ENCODE results near the gene BNC2.

The BNC2 gene

DNA sequence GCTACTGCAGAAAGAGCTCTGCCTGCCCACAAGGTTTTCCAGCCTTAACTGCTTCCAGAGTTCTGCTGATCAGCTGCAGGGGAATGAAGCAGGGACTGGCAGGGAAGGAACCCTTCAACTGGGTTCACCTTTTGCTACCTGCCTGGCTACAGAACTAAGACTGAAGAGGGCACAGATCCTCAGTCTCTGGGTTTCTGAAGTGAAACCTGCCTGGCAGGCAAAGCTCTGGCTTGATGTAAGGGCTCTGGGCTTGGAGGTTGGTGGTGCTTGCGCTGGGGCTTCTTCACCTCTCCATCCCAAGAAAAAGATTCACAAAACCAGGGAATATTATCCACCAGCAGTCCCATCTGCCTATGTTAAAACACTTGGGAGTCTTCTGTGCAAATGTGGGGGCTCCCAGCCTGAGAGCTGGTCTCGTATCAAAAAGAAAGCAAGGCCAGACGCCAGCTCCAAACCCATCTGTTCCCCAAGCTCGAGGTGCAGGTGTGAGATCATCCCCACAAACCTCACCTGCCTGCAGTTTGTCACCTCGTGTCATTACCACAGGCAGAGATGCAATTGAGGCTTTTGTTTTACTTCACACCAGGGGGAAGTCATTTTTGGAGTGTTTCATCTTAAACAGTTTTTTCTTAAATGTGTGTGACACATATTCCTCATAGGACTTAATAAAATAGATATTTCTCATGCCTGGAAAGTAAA, 58.3 kb downstream of the BNC2 start:
- no peak for DNase-seq

DNA sequence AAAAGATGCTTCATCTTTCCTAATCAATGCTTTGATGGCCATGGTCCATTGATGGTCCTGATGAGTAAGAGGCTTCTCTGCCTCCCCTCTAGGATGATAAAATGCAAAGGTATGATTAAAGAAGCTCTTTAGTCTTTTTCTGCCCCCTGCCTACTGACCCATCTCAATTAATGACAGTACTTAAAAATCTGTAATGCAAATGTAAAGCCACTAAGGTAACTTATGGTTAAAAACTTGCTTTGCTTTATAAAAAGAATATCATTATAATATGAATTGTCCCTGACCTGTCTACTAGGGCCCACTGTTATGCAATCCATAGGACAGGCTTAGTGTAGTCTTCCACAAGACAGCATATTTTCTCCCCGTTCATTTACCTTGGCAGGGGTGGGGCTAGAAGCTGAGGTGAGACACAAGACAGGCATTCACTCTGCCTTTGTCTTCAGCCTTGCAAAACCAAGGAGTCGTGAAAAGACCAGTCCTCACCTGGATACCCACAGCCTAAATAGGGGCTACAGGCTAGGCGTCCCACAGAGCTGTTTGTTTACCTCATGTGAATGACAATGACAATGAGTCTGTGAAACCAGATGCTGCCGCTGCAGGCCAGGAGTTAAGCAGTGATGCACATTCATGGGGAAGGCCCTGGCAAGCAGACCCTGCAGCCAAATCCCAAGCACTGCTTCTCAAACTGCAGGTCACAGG, 60.4 kb downstream of the BNC2 start:
- DNase-seq = no peak

DNA sequence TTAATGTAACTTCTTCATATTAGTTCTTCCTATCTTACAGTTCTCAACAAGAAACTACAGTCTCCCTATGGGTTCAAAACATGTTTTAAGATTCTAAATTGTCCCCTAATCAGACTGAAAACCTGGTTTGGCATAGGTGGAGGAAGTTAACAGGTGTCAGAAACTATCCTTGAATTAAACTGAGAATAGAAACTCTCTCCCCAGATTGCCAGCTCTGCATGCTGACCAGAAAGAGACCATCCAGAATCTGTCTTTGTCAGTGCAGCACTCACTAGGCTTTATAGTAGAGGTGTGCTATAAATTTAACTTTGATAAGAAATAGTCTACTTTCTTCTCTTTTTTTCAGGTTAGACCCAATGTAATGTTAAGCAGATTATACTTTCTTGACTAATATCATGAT, 63.8 kb downstream of the BNC2 start:
- DNase-seq = no peak

DNA sequence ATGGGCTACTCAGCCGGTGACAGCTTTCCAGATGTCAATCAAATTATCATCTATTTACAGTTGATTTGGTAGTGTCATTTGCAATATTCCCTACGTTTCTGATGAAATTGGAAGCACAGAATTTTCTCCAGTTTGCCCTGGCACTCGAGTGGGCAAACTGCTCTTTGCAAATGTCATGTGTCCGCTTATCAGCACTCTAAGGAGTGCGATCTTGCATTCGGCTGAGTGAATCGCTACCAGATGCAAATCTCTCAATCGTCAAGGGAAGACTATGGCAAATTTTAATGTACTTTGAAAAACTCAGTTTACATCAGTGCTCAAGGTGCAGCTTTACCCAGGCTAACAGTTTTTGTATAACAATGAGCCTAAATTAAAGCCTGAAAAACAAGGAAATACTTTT, 66.8 kb downstream of the BNC2 start:
- DNase-seq = no peak

DNA sequence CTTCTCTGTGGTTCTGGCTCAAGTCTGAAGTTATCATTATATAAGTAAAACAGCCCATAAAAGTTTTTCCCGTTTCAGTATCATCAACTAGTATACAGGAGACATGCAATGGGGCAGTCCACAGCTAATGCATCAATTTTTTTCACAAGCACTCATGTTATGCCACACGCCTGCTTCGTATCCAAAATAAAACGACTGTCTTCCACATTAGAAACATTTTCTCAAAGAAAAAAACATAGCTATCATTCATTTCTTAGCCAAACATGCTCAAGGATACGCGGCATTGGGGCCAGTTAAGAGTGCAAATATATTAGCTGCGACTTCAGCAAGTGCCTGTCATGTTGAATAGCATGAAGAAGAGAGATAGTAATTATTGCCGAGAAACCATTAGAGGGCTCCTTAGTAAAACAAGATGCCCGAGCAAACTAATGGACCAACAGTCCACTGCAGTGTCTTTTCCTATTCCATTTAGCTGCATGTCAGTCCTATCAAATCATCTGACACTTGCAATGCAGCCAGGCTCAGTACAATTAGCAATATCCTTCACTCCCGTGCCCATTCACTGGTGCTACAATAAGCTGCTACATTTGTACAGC, 68.5 kb downstream of the BNC2 start:
- no peak for DNase-seq

DNA sequence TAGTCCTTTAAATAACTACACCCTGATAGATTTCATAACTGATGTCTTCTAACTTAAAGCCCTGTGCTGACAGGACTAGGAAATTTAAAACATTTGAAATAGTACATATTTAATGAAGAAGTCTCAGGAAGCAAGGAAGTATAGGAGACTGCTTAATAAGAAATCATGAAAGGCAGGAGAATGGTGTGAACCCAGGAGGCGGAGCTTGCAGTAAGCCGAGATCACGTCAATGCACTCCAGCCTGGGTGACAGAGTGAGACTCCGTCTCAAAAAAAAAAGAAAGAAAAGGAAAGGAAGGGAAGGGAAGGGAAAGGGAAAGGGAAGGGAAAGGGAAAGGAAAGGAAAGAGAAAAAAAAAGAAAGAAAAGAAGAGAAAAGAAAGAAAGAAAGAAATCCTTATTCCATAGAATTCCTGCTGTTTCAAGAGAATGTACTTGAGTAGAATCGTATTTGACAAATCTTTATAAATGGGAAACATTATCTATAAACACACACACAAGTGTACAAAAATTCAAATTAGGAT, 74.1 kb downstream of the BNC2 start:
- no peak for DNase-seq

DNA sequence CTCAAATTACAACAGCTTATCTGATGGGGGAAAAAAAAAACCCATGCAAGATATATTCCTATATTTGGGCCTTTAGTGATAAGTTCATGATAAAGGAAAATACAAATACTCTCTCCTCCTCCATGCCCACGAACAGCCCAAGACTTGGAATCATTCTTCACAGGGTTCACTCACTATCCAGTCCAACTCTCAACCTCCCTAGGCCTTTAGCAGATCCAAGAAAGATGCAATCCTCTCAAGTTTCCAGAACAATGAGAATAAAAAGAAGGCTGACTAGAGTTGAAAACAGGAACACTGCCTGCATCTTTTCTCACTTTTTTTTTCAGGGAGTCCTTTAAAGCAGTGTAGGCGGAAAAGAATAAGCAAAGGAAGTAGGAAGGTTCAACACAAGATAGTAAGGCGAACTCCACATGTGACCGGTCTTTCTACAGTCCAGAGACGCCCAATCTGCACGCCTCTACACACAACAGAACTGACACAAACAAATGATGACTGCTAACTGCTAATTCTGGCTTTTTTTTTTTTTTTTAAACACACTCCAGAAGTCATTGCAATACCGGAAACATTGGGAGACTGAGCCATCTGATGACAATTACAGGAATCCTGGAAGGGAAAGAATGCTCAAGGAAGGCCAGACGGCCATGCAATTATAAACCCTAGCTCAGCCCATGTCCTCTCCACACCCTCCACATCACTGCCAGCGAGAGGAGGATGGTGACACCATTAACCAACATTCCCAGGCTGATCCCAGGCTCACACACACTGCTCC, 75.4 kb downstream of the BNC2 start:
- DNase-seq = no peak

DNA sequence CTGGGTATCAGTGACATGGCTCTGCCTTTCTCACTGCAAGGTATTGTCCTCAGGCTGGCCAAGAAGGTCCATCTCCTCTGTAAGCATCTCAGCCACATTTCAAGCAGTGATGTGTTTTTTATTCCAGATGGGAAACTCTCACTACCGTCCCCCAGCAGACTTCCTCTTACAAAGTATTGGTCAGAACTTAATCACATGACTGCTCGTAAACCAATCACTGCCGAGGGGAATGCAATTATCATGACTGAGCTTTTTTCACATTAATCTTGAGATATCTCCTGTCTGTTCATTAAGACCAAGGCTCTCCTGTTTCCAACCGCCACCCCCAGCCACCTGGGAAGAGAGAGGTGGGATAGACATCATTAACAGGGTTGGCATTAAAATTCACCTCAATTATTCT, 76.4 kb downstream of the BNC2 start:
- DNase-seq = no peak

DNA sequence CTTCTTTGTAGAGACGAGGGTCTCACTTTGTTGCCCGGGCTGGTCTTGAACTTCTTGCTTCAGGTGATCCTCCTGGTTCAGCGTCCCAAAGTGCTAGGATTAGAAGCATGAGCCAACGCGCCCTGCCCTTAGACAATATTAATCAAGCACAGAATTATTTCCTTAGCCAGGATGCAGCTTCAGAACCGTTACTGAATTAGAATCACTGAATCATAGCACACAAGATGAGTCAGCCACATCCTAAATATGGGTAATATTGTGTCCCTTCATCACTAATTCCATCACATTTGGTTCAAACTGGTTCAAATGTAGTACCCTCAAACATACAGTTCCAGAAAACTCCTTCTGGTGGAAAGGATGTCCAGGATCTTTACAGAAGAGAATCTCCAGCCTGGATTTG, 82.7 kb downstream of the BNC2 start:
- no peak for DNase-seq

DNA sequence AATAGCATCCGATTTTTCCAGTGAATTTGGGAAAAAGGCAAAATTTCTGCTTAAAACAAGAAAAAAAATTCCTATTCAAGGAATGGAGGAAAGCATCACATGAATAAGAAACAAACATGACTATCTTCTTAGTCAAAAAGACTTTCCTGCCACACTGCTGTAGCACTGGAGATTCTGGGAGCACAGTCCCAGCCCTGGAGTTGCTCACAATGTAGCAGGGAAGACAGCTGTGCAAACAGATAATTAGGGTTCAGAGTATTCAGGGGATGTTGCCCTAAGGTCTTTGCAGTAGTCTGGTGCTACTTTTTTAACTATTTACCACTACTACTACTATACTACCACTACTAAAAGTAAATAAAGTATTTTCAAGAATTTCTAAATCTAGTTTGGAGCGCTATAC, 86.5 kb downstream of the BNC2 start:
- DNase-seq = no peak

DNA sequence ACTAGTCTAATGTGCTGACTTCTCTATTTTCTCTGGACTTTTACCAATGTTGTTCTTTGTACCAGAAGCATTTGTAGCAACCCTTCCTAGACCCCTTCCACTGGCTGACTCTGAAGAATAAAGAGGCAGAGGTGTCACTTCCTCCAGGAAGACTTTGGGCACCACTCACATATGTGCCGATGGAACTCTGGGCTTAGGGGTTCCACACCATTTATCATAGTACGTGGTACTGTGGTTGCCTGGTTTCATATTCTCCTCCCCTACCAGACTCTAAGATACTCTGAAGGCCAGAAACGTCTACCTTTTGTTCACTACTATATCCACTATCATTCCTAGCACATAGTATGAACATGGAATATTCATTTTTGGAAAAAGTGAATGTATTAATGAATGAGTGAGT, 88.0 kb downstream of the BNC2 start:
- DNase-seq = no peak

DNA sequence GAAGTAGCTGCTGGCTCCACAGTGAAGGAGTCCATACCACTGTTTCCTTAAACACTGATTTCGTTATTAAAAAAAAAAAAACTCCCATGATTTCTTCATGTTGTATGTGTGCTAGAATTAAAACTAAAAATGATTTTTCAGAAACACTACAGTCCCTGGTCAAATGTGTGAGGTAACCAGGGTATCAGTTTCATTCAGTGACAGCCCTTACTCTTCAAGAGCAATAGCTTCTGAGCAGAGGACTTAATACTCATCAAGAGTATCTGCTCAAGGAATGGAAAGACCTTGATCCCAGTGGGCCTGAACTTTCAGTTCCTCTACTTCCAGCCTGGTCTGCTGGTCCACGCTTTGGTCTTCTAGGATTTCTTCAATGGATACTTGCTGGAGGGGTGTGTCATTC, 95.1 kb downstream of the BNC2 start:
- no peak for DNase-seq

DNA sequence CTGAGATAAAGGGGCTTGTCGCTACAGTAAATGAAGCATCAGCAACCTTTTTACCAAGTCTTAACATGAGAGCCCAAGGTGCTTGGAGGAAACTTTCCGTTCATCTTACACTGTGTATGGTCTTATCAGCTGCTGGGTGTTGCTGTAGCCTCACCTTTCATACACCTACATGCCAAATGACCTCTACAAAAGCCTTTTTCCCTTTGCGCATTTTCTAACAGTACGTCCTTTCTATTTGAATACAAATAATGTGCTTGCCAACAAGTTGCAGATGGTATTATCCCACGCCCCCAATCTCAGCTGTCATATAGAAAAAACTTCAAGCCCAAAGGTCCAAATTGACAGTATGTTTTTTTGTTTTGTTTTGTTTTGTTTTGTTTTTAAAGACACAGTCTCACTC, 96.9 kb downstream of the BNC2 start:
- no peak for DNase-seq

DNA sequence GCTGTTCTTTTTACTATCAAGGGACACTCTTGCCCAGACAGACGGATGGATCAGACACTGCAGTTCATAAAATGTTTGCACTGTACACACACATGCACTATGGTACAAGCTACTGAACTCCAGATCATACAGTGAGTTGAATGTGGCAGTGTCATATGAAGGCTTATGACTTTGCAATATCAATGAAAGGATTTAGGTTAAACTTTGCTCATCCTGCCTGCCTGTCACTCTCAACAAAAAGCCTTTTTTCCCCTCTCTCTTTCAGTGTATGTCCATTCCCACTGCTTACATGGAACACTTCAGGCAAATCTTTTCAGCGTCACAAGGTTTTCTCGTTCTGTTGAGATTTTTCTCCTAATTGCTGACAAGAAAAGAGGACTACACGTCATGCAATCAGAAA, 97.4 kb downstream of the BNC2 start:
- DNase-seq = no peak

DNA sequence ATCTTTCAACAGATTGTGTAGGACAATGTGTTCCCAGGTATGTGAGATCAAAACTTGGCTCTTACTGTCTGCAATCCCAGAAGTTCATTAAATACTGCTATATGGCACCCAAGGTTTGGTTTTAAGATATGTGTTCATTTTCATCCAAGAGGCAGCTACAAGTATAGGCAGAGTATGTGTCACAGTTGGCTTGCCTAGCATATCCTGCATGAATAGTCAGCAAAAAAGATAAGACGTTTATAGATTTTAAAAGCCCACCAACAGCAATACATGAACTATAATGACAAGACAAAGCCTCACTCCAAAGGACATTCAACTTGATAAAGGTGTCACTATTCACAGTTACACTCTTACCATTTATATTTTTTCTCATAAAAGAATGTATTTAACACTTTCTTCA, 99.1 kb downstream of the BNC2 start:
- DNase-seq = no peak

DNA sequence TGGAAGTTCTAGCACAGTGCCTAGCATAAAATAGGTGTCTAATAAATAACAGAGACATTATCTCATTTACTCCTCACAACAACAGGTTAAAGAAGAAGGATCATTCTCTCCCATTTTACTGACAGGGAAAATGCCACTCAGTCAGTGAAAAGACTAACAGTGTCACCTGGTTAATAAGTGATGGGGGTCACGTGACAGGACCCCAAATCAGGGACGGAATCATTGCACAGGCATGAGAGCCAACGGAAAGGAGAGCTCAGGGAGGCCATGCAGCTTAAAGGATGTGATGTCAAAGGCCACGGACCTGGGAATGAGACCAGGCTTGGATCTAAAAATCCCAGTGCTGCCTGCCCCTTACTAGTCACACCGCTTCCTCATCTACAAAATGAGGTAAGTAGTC, 101.2 kb downstream of the BNC2 start:
- no peak for DNase-seq

DNA sequence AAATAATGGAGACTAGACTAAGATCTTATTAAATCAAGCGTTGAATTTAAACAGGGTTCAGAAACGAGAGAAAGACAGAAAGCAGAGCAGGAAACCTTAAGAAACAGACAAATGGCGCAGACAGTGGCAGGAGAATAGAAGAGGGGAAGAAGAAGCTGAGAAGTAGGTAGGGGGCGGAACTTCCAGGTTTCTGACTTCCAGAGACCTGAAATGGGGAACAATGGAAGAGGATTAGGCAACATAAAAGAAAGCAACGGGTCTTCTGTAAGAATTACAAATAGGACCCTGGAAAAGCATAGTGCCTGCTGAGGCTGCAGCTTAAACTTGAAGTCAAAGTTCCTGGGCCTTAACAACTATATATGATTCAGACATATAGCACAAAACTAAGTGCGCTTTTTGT, 101.7 kb downstream of the BNC2 start:
- DNase-seq = no peak

DNA sequence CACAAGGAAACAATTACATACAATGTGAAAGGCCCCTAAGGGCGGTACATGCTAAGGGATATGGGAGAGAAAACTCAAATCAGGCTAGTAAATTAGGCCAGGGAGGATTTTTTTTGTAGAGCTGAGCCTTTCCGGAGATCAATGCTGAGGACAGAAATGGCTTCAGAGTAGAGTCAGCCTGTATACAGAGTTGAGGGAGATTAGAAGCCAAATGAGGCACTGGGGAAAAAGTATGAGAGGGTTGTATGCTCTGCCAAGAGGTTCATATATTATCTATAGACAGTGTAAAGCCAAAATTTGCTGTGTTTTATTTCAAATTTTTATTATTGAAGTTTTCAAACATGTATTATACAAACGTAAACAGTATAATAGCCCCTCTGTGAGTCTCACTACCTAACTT, 103.1 kb downstream of the BNC2 start:
- DNase-seq = no peak

DNA sequence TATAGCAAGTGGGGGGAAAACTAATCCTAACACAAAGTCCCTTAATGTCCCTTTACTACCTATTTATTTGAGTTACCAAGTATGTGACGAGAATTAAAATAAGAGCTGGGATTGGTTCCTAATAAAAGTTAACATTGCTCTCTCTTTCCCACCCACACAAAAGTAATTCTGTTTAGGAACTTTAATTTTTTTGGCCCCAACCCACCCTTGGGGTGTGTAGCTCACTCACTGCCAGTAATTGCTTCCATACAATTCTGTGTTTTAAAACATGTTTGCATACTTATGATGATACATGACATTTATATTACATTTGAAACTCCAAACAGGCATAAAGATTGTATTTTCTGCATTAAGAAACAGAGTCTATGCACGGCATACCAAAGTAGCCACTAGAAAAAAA, 106.5 kb downstream of the BNC2 start:
- DNase-seq = no peak

DNA sequence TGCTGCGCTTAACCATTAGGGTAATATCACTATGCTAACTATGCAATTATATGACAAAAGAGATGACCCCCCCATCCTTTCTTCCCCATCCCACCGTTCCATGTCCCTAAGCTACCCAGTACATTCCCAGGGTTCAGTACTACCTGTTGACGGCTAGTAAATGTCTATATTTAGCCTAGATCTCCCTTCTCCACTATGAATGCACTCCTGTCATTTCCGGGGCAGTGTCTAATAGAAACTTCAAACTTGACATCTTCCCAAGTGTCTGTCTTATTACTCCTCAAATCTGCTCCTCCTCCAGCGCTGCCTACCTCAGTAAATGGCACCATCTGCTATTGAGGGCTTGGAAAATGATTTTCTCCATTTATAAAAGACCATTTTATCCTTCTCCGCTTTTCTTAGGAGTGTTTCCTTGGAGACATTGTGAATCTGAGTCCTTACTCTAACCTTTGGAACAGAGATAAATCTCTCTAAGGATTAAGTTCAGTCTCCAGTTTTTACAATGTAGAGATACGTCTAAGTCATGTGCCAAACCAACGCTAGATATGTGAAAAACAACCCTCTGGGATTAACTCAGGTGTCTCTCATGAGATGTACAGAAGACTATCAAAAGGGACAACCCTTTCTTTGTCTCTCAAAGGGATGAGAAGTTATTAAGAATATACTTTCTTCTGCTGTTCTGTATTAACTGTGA, 114.9 kb downstream of the BNC2 start:
- no peak for DNase-seq

DNA sequence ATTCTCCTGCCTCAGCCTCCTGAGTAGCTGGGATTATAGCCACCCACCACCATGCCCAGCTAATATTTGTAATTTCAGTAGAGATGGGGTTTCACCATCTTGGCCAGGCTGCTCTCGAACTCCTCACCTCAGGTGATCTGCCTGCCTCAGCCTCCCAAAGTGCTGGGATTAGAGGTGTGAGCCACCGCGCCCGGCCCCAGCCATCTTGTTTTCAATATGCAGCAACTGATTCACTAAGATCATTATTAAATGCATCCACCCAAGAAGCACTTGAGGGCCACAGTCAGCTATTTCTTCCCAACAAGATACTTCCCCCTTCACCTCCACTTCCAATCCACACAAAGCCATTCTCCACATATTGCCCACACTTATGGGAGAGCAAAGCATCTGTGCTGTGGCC, 115.8 kb downstream of the BNC2 start:
- DNase-seq = no peak

DNA sequence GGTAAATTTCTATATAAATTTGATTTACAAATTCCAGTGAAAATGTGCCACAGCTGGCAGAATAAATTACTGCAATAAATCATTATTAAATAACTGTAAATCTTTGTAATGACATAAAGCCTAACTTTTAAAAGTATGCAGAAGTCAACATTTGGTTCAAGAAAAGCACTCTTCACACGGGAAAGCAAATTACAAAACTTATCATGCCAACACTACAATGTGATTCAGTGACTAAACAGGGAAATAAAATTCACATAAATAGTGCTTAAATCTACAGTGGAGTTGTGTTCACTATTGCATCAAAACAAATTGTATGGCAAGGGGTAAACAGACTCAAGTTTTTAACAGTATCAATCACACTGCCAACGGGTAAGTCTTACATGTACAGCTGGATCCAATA, 117.2 kb downstream of the BNC2 start:
- DNase-seq = no peak

DNA sequence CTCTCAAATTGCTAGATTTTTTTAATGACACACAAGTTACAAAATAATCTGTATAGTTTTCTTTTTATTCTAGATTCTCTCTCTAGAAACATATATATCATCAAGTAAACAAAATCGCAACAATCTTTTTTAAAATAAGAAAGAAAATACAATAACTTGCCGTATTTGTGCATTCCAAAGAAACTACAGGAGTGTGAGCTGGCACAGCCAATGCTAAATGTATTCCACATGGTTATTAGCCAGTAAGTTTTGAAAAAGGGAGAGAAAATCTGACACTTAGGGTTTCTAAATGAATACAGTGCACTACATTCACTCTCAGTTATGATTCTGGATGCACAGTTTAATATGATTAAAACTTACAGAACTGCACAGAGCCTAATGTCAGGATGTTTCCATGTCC, 117.9 kb downstream of the BNC2 start:
- no peak for DNase-seq

All from Kasumi-1 (cell line).